ENCODE measurements around the gene ALDH8A1. TPM values are rescaled to one million over a fixed set of nuclear protein-coding genes. Genes with fewer than 3 reads are reported as not detected.
A peak's percentile ranks its signal among the peaks of the same experiment; 100 is the strongest.

ALDH8A1 gene
- total RNA-seq, 1 experiment from 2014 or later, result not detected

DNA sequence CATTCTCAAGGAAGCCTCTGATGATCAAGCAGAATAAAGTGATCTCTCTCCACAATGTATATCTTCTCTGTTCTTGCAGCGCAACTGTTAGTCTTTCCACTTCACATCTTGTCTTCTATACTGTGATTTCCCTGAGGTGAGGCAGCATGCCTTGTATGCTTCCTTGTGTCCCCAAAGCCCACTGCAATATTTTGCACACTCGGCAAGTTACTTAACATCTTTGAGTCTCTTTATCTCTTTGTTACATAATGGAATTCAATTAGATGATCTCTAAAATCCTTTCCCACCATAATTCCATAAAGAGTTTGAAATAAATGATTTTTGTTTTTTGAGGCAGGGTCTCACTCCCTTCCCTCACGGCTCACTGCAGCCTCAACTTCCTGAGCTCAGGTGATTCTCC, 40.4 kb upstream of the ALDH8A1 start:
- no peak overlapping the region for H2BK15ac ChIP-seq (ENCODE audit: low read depth, low read length)
- H3K23ac ChIP-seq (ENCODE audit: insufficient read length, low read depth, low read length), result no peak overlapping the region
- H3K9ac ChIP-seq (ENCODE audit: extremely low read depth, insufficient read length, low read length), result no peak overlapping the region
- H2BK20ac ChIP-seq (ENCODE audit: low read depth, low read length, poor library complexity, severe bottlenecking), result no peak overlapping the region
- no peaks in the 10 kb centered on the region for H3K27me3 Mint-ChIP-seq (ENCODE audit: low read depth)
- no peaks in the 10 kb centered on the region for H3K9me3 Mint-ChIP-seq
- no peak overlapping the region for H3K4me3 Mint-ChIP-seq
- H4K20me1 ChIP-seq (ENCODE audit: control insufficient read depth, insufficient read depth, insufficient read length), result no peaks in the 10 kb centered on the region
- H3K27ac Mint-ChIP-seq, result peak overlapping the region in 1 of 3 experiments; percentile 27; a peak in 1 of 7 replicates
- no CpG with 5 or more reads among the region's 3 CpGs for WGBS (ENCODE audit: extremely low coverage, insufficient read length, low lambda C conversion rate)
- H2AK5ac ChIP-seq (ENCODE audit: insufficient read length, low read length), result no peak overlapping the region
- no peak overlapping the region for H3T11ph ChIP-seq (ENCODE audit: low read length)
- H4K8ac ChIP-seq (replicated peaks; ENCODE audit: insufficient read length, low read depth, low read length), result no peak overlapping the region
- H3K23me2 ChIP-seq (ENCODE audit: insufficient read length, low read depth, low read length, poor library complexity, severe bottlenecking), result no peaks in the 10 kb centered on the region
- H3K4ac ChIP-seq (ENCODE audit: low read depth, low read length), result no peak overlapping the region
- DNase-seq, result no peak
- no peaks in the 10 kb centered on the region for H3K79me1 ChIP-seq (ENCODE audit: insufficient read depth, low read depth, low read length, poor library complexity, severe bottlenecking)
- H3K4me1 ChIP-seq (ENCODE audit: insufficient read depth, low read length), result no peaks in the 10 kb centered on the region
- no peak overlapping the region for H3K14ac ChIP-seq (ENCODE audit: insufficient read depth, low read length)
- no peak overlapping the region for H3K18ac ChIP-seq (ENCODE audit: insufficient read length, low read depth, low read length)
- no peak overlapping the region for H2BK12ac ChIP-seq (ENCODE audit: insufficient read length, low read depth, low read length)
- no peak overlapping the region for H2AFZ ChIP-seq (ENCODE audit: low read length)
- TF ChIP-seq, protein P1, sequence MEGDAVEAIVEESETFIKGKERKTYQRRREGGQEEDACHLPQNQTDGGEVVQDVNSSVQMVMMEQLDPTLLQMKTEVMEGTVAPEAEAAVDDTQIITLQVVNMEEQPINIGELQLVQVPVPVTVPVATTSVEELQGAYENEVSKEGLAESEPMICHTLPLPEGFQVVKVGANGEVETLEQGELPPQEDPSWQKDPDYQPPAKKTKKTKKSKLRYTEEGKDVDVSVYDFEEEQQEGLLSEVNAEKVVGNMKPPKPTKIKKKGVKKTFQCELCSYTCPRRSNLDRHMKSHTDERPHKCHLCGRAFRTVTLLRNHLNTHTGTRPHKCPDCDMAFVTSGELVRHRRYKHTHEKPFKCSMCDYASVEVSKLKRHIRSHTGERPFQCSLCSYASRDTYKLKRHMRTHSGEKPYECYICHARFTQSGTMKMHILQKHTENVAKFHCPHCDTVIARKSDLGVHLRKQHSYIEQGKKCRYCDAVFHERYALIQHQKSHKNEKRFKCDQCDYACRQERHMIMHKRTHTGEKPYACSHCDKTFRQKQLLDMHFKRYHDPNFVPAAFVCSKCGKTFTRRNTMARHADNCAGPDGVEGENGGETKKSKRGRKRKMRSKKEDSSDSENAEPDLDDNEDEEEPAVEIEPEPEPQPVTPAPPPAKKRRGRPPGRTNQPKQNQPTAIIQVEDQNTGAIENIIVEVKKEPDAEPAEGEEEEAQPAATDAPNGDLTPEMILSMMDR (conservative IDR thresholded peaks at IDR 0.05), result no peak
- H2BK5ac ChIP-seq (ENCODE audit: insufficient read length, low read length), result no peak overlapping the region
- no peaks in the 10 kb centered on the region for H3K27me3 ChIP-seq (ENCODE audit: insufficient read depth, low read length)
- peaks cover 0 to 12% (median 12%) of the 10 kb centered on the region in 3 experiments; a peak in 5 of 7 replicates for H3K36me3 Mint-ChIP-seq (ENCODE audit: insufficient read depth in 1 of 3, low read depth in 3 of 3)
- H2BK120ac ChIP-seq (ENCODE audit: low read depth, low read length, poor library complexity, severe bottlenecking), result no peak overlapping the region
- H3K4me2 ChIP-seq (ENCODE audit: insufficient read depth, insufficient read length, low read length), result no peak overlapping the region
- H3K56ac ChIP-seq (ENCODE audit: insufficient read length, low read depth, low read length), result no peak overlapping the region
- no peak overlapping the region for H4K91ac ChIP-seq (ENCODE audit: insufficient read length, low read depth, low read length)
- no peak overlapping the region for H3K27ac ChIP-seq (ENCODE audit: insufficient read length, low read depth, low read length)
- no peak overlapping the region for H4K5ac ChIP-seq (ENCODE audit: insufficient read length, low read depth, low read length)
- H3K9me3 ChIP-seq (ENCODE audit: control insufficient read depth, low read depth, low read length), result no peaks in the 10 kb centered on the region
- peaks cover 5 to 7% of the 10 kb centered on the region in 2 experiments for H3K4me1 Mint-ChIP-seq
- no peaks in the 10 kb centered on the region for H3K79me2 ChIP-seq (ENCODE audit: insufficient read depth, low read length)
